Ishikawa (cell line): ENCODE data around the gene GALNT4.

ENCODE experiments used
- CREB1 ChIP-seq: IDR thresholded peaks from 2 replicates; pipeline ENCODE4 v1.6.1; 2012; ENCODE audit warnings: low read depth
- FOXM1 ChIP-seq: IDR thresholded peaks from 2 replicates; pipeline ENCODE4 v1.6.1; 2012; ENCODE audit warnings: low read depth, borderline replicate concordance
- MAX ChIP-seq: IDR thresholded peaks from 2 replicates; pipeline ENCODE4 v1.6.1; 2012
- RAD21 ChIP-seq: IDR thresholded peaks from 2 replicates; pipeline ENCODE4 v1.6.1; 2012; ENCODE audit warnings: low read depth
- TAF1 ChIP-seq: IDR thresholded peaks from 2 replicates; pipeline ENCODE4 v1.6.1; 2012; ENCODE audit warnings: low read depth, mild to moderate bottlenecking
- TCF12 ChIP-seq: IDR thresholded peaks from 2 replicates; pipeline ENCODE4 v1.6.1; 2012; ENCODE audit warnings: low read depth
- TEAD4 ChIP-seq: IDR thresholded peaks from 2 replicates; pipeline ENCODE4 v1.6.1; 2012

- TF ChIP-seq MAX (no peak), TCF12 (no peak), CREB1 (no peak), FOXM1 (no peak), RAD21 (no peak), TAF1 (no peak), TEAD4 (no peak)
Measured at GRCh38 chr12:89568484-89568883, 43.9 kb upstream of the GALNT4 start.
